Caco-2 (cell line): ENCODE data around the gene ZNF146. TPM values are rescaled to one million over a fixed set of nuclear protein-coding genes. Genes with fewer than 3 reads are reported as not detected.

Experiments used
- BruUV-seq: library from RNA; stranded (reverse); fragments of 400-500 nt; replicated peaks from 2 replicates; lab custom pipeline; 2021; lab: Mats Ljungman, UMichigan
- CTCF ChIA-PET: fragments of 300-600 bp; sonication (Branson Sonifier 250); formaldehyde crosslinking; loops from one replicate; lab custom pipeline; 2022; ENCODE audit warnings: antibody characterized with exemption; lab: Charles Lee
- POLR2A ChIA-PET: fragments of 300-600 bp; sonication (Branson Sonifier 250); formaldehyde crosslinking; loops from one replicate; lab custom pipeline; 2022; ENCODE audit warnings: antibody characterized with exemption; lab: Charles Lee
- DNase-seq, 2 experiments: peaks; one replicate each; pipeline versions ENCODE4 v3.0.0 to v3.0.0-alpha.2; 2020 to 2022
- H3K27me3 ChIP-seq: replicated peaks from 2 replicates; pipeline ENCODE4 v1.6.0; 2011; ENCODE audit warnings: low read length; ENCODE audit not compliant: control insufficient read depth, insufficient read depth
- H3K36me3 ChIP-seq: 2 replicates; pipeline ENCODE4 v1.5.1; 2011; ENCODE audit warnings: low read length; ENCODE audit not compliant: control insufficient read depth, insufficient read depth
- H3K4me1 ChIP-seq: fragments of 250-450 bp; sonication (Bioruptor Pico); 2 replicates; pipeline ENCODE4 v1.5.1; 2020; ENCODE audit warnings: mild to moderate bottlenecking
- H3K4me3 ChIP-seq: 2 replicates; pipeline ENCODE4 v1.5.1; 2011; ENCODE audit warnings: low read depth, mild to moderate bottlenecking, control low read depth, low read length
- H3K9me3 ChIP-seq: fragments of 250-450 bp; sonication (Bioruptor Pico); 2 replicates; pipeline ENCODE4 v1.5.1; 2020; ENCODE audit warnings: mild to moderate bottlenecking, moderate library complexity
- H3K27ac Mint-ChIP-seq: one replicate; pipeline ENCODE4 v1.8.0; 2022; ENCODE audit warnings: mixed read lengths; ENCODE audit not compliant: unreplicated experiment
- H3K27me3 Mint-ChIP-seq: one replicate; pipeline ENCODE4 v1.8.0; 2022; ENCODE audit warnings: mixed read lengths; ENCODE audit not compliant: insufficient read depth, unreplicated experiment
- H3K36me3 Mint-ChIP-seq: one replicate; pipeline ENCODE4 v1.8.0; 2022; ENCODE audit warnings: mild to moderate bottlenecking, mixed read lengths; ENCODE audit not compliant: insufficient read depth, unreplicated experiment
- H3K4me1 Mint-ChIP-seq: one replicate; pipeline ENCODE4 v1.8.0; 2022; ENCODE audit warnings: low read depth, mixed read lengths; ENCODE audit not compliant: unreplicated experiment
- H3K4me3 Mint-ChIP-seq: one replicate; pipeline ENCODE4 v1.8.0; 2022; ENCODE audit warnings: mild to moderate bottlenecking, moderate library complexity, mixed read lengths; ENCODE audit not compliant: unreplicated experiment
- H3K9me3 Mint-ChIP-seq: one replicate; pipeline ENCODE4 v1.8.0; 2022; ENCODE audit warnings: mixed read lengths; ENCODE audit not compliant: unreplicated experiment
- intact Hi-C: fragments of 100-400 bp; cut with micrococcal nuclease; formaldehyde crosslinking; loops from one replicate; pipeline ENCODE4 v1.10.0; 2022; ENCODE audit not compliant: unreplicated experiment
- total RNA-seq: library from RNA; stranded (reverse); gene quantifications from 2 replicates; pipeline ENCODE4 v1.2.3, GENCODE V29; 2022
- TF ChIP-seq, protein P1 (sequence below), 2 experiments: fragments of 200-600 bp in 1 of 2; IDR thresholded peaks; 1 replicate in 1 of 2; 2 replicates in 1 of 2; pipeline versions ENCODE4 v1.5.1 to v1.8.0; 2011 to 2022; ENCODE audit warnings: antibody characterized with exemption in 1 of 2, control low read depth in 1 of 2, inconsistent platforms in 1 of 2, low read depth in 1 of 2, low read length in 1 of 2, mild to moderate bottlenecking in 1 of 2, moderate library complexity in 1 of 2; ENCODE audit not compliant: insufficient read depth in 1 of 2, severe bottlenecking in 1 of 2, unreplicated experiment in 1 of 2

Gene ZNF146
- total RNA-seq, 1 experiment from 2014 or later, result 76.4 TPM

DNA sequence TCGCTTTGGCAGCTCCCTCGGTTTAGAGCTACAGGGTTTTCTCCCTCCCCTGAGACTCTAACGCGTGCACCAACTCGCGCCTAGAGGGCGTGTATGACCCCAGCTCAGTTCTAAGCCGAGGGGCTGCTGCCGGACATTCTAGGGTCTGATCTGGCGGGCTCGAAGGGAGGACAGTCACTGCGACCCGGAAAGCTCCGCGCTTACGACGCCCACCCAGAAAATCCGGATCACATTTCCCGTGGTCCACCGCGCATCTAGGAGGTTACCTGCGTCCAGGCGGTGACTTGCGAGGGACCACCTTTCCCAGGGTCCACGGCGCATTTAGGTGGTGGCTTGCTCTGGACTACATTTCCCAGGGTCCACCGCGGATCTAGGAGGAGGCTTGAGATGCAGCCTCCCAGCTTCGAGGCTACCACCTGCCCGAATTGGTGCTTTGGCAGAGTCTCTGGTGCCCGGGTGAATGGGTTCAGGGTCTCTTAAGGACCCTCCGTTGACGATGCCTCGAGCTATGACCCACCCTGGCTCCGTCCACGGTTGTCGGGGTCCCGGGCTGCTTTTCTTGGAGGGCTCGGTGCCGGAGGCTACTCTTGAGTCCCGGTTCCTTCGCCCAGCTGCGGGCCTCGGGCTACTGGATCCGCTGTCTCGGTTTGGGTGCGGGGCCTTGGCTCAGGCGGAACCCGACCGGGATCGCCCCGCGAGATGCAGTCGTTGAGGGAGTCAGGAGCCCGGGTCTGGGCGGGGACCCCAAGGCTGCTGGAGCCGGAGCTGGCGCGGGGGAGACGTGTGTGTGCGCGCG lies 30.5 kb downstream of the ZNF146 start:
- peaks cover 2% of the 10 kb centered on the region for H3K9me3 Mint-ChIP-seq
- no peaks in the 10 kb centered on the region for H3K27me3 ChIP-seq
- no peak overlapping the region for H3K4me3 ChIP-seq
- DNase-seq, result no peak
- TF ChIP-seq, protein P1, sequence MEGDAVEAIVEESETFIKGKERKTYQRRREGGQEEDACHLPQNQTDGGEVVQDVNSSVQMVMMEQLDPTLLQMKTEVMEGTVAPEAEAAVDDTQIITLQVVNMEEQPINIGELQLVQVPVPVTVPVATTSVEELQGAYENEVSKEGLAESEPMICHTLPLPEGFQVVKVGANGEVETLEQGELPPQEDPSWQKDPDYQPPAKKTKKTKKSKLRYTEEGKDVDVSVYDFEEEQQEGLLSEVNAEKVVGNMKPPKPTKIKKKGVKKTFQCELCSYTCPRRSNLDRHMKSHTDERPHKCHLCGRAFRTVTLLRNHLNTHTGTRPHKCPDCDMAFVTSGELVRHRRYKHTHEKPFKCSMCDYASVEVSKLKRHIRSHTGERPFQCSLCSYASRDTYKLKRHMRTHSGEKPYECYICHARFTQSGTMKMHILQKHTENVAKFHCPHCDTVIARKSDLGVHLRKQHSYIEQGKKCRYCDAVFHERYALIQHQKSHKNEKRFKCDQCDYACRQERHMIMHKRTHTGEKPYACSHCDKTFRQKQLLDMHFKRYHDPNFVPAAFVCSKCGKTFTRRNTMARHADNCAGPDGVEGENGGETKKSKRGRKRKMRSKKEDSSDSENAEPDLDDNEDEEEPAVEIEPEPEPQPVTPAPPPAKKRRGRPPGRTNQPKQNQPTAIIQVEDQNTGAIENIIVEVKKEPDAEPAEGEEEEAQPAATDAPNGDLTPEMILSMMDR (IDR thresholded peaks at IDR 0.05; ENCODE audit: insufficient read depth in 1 of 2, low read depth in 1 of 2, low read length in 1 of 2, severe bottlenecking in 1 of 2, unreplicated experiment in 1 of 2), result no peak
- no peaks in the 10 kb centered on the region; the same call in 1 of the 2 replicates for H3K9me3 ChIP-seq
- no peak overlapping the region for H3K4me3 Mint-ChIP-seq
- intact Hi-C loops, result no loop called here
- no TSS peak for BruUV-seq
- no peak overlapping the region for H3K27ac Mint-ChIP-seq
- ChIA-PET POLR2A (no interaction called here), CTCF (no interaction called here)
- H3K36me3 ChIP-seq, result no peaks in the 10 kb centered on the region
- H3K4me1 ChIP-seq, result no peaks in the 10 kb centered on the region
- no peaks in the 10 kb centered on the region for H3K27me3 Mint-ChIP-seq
- H3K36me3 Mint-ChIP-seq, result peaks cover 7% of the 10 kb centered on the region
- H3K4me1 Mint-ChIP-seq, result no peaks in the 10 kb centered on the region

DNA sequence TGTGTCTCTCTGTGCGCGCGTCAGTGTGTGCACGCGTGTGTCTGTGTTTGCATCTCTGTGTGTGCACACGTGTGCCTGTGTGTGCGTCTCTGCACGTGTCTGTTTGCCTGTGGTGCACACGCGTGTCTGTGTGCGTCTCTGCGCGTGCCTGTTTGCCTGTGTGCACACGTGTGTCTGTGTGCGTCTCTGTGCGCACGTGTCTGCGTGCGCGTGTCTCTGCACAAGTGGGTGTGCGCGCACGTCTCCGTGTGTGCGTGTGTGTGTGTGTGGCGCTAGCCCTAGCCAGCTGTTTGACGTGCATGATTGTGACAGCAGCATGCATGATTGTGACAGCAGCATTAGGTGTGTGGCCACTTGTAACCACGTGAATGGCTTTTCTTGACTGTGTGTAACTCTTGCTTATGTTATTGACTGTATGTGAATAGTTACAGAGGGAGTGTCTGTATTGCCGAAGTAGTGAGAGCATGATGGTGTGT lies 31.1 kb downstream of the ZNF146 start:
- intact Hi-C loops, result no loop called here
- POLR2A ChIA-PET, result no interaction called here
- CTCF ChIA-PET, result no interaction called here
- Mint-ChIP-seq H3K36me3 (peaks cover 5% of the 10 kb centered on the region), H3K27me3 (no peaks in the 10 kb centered on the region), H3K9me3 (no peaks in the 10 kb centered on the region), H3K4me3 (no peak overlapping the region), H3K4me1 (no peaks in the 10 kb centered on the region), H3K27ac (no peak overlapping the region)
- TF ChIP-seq, protein P1 (IDR thresholded peaks at IDR 0.05; ENCODE audit: insufficient read depth in 1 of 2, low read depth in 1 of 2, low read length in 1 of 2, severe bottlenecking in 1 of 2, unreplicated experiment in 1 of 2), result no peak
- DNase-seq, result no peak
- Histone ChIP-seq H3K4me1 (no peaks in the 10 kb centered on the region), H3K36me3 (no peaks in the 10 kb centered on the region), H3K4me3 (no peak overlapping the region), H3K9me3 (no peaks in the 10 kb centered on the region; the same call in 1 of the 2 replicates), H3K27me3 (no peaks in the 10 kb centered on the region)
- no TSS peak for BruUV-seq

DNA sequence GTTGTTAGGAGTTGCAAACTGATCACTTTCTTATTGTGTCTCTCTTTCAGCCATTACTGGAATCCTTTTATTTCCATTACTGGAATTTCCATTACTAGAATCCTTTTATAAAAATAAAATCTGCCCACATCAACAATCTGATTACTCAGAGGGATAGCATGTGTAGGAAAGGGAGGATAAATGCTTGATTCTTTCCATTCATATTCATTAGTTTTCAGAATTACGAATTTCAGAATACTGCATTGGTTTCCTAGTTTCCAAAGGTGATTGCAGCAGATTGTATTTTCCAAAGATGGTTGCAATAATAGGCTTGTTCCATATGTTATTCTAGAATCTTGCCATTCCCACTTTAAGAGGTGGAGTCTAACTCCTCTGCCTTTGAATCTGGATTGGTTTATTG lies 37.1 kb downstream of the ZNF146 start:
- Mint-ChIP-seq H3K27me3 (no peaks in the 10 kb centered on the region), H3K9me3 (no peaks in the 10 kb centered on the region), H3K4me1 (no peaks in the 10 kb centered on the region), H3K36me3 (no peaks in the 10 kb centered on the region), H3K27ac (no peak overlapping the region), H3K4me3 (no peak overlapping the region)
- H3K36me3 ChIP-seq, result no peaks in the 10 kb centered on the region
- POLR2A ChIA-PET, result no interaction called here
- H3K9me3 ChIP-seq, result no peaks in the 10 kb centered on the region
- no peak overlapping the region for H3K4me3 ChIP-seq
- no peaks in the 10 kb centered on the region for H3K4me1 ChIP-seq
- CTCF ChIA-PET, result no interaction called here
- H3K27me3 ChIP-seq, result no peaks in the 10 kb centered on the region
- no peak for DNase-seq
- no TSS peak for BruUV-seq
- TF ChIP-seq, protein P1 (IDR thresholded peaks at IDR 0.05; ENCODE audit: insufficient read depth in 1 of 2, low read depth in 1 of 2, low read length in 1 of 2, severe bottlenecking in 1 of 2, unreplicated experiment in 1 of 2), result no peak
- intact Hi-C loops, result no loop called here
